ENCODE data around the gene SLC27A6. TPM values are rescaled to one million over a fixed set of nuclear protein-coding genes. Genes with fewer than 3 reads are reported as not detected.

The SLC27A6 gene
- total and polyA plus RNA-seq, 10 of the 15 experiments (the other 5 are each of a cell fraction or from before 2014, with no cell fraction given), result not detected

DNA sequence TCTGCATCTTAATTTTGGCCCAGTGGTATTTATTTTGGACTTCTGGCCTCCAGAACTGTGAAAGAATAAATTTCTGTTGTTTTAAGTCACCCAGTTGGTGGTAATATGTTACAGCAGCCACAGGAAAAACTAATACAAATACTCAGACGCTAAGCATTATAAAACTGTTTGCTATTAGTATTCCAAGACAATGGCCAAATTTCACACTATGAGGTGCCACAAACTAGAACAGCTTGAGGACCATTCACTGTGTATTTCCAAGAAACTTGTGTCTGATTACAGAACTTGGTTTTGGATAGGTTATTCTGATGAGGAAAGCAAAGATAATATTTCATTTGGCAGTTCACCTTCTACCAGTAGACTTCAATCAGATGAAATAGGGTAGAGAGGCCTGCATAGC is 113.0 kb downstream of the SLC27A6 start:
- ChIA-PET RAD21 (ENCODE audit: unreplicated experiment) (no interaction called here), CTCF (no interaction called here), POLR2A (no interaction called here), SMC1A (ENCODE audit: uncharacterized antibody, unreplicated experiment) (interaction anchor here (1.0 kb wide), 1 partner anchor 21 kb away, joined by 3 read pairs; no protein-coding TSS in a partner anchor)
- BruUV-seq (replicated peaks), result no TSS peak
- Histone ChIP-seq H3K4me2 (ENCODE audit: control insufficient read depth, insufficient read depth) (no peak overlapping the region), H3K27me3 (replicated peaks in 1 of 2; ENCODE audit: control insufficient read depth in 2 of 2, insufficient read depth in 2 of 2, low read length in 1 of 2) (no peaks in the 10 kb centered on the region), H3K36me3 (ENCODE audit: control insufficient read depth in 2 of 2, insufficient read depth in 2 of 2, low read length in 1 of 2) (no peaks in the 10 kb centered on the region), H4K20me1 (ENCODE audit: control insufficient read depth, insufficient read depth) (no peaks in the 10 kb centered on the region), H3K4me1 (ENCODE audit: control insufficient read depth, insufficient read depth, low read length) (no peaks in the 10 kb centered on the region), H3K9me3 (replicated peaks; ENCODE audit: control insufficient read depth, insufficient read depth, low read length) (no peaks in the 10 kb centered on the region), H2AFZ (ENCODE audit: control insufficient read depth, low read depth, low read length) (no peak overlapping the region), H3K79me2 (ENCODE audit: control insufficient read depth, insufficient read depth, low read length) (no peaks in the 10 kb centered on the region), H3K4me3 (no peak overlapping the region), H3K27ac (ENCODE audit: control insufficient read depth, insufficient read depth) (no peak overlapping the region), H3K9ac (ENCODE audit: control insufficient read depth, insufficient read depth, low read length) (no peak overlapping the region)
- DNase-seq (ENCODE audit: low read depth, low spot score) (no peak), FAIRE-seq (no peak), ATAC-seq (no peak)
- intact Hi-C loops (cut with micrococcal nuclease; ENCODE audit: unreplicated experiment), result no loop called here
- TF ChIP-seq NR2F1 (conservative IDR thresholded peaks at IDR 0.05), result no peak
- in situ Hi-C loops (cut with MboI), result no loop called here
- WGBS (ENCODE audit: insufficient coverage, insufficient replicate concordance, low lambda C conversion rate, missing lambda C conversion rate), result 0% methylated on average over 1 of the region's 1 CpG

DNA sequence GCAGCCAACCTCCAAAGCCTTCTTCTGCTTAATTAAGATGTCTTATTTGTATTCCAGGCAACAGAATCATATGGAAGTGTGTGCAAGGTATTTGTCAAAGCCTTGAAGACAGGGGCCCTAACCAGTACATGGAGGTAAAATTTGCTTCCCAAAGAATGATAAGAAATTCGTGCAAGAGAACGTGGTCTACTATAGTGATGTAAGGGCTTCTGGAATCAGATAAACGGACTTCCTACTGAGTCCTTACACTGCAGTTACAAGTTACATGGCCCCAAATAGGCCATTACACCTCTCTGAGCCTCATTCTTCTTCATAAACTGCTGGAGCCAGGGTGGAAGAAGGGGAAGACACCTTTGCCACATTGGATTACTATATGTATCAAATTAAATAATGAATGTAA is 113.4 kb downstream of the SLC27A6 start:
- ATAC-seq, result no peak
- no peaks in the 10 kb centered on the region for H3K27me3 ChIP-seq (replicated peaks in 1 of 2; ENCODE audit: control insufficient read depth in 2 of 2, insufficient read depth in 2 of 2, low read length in 1 of 2)
- no peaks in the 10 kb centered on the region for H3K36me3 ChIP-seq (ENCODE audit: control insufficient read depth in 2 of 2, insufficient read depth in 2 of 2, low read length in 1 of 2)
- no peak overlapping the region for H2AFZ ChIP-seq (ENCODE audit: control insufficient read depth, low read depth, low read length)
- ChIA-PET SMC1A (ENCODE audit: uncharacterized antibody, unreplicated experiment) (no interaction called here), CTCF (no interaction called here), POLR2A (no interaction called here), RAD21 (ENCODE audit: unreplicated experiment) (no interaction called here)
- in situ Hi-C loops (cut with MboI), result no loop called here
- no peaks in the 10 kb centered on the region for H3K4me1 ChIP-seq (ENCODE audit: control insufficient read depth, insufficient read depth, low read length)
- H3K79me2 ChIP-seq (ENCODE audit: control insufficient read depth, insufficient read depth, low read length), result no peaks in the 10 kb centered on the region
- no TSS peak for BruUV-seq (replicated peaks)
- TF ChIP-seq ZNF622 (IDR thresholded peaks at IDR 0.05) (no peak), STAT1 (conservative IDR thresholded peaks at IDR 0.05) (no peak), MTA3 (IDR thresholded peaks at IDR 0.05; ENCODE audit: borderline replicate concordance, low read length) (no peak), BACH1 (IDR thresholded peaks at IDR 0.05; ENCODE audit: borderline replicate concordance) (no peak), ZSCAN29 (IDR thresholded peaks at IDR 0.05) (no peak)
- TF ChIP-seq, protein P1, sequence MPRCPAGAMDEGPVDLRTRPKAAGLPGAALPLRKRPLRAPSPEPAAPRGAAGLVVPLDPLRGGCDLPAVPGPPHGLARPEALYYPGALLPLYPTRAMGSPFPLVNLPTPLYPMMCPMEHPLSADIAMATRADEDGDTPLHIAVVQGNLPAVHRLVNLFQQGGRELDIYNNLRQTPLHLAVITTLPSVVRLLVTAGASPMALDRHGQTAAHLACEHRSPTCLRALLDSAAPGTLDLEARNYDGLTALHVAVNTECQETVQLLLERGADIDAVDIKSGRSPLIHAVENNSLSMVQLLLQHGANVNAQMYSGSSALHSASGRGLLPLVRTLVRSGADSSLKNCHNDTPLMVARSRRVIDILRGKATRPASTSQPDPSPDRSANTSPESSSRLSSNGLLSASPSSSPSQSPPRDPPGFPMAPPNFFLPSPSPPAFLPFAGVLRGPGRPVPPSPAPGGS (IDR thresholded peaks at IDR 0.05; ENCODE audit: borderline replicate concordance, insufficient read depth, low read depth, low read length, poor library complexity, severe bottlenecking), result no peak
- H3K27ac ChIP-seq (ENCODE audit: control insufficient read depth, insufficient read depth), result no peak overlapping the region
- H3K4me3 ChIP-seq, result no peak overlapping the region
- no peak for DNase-seq (ENCODE audit: low read depth, low spot score)
- 31% methylated on average over 3 of the region's 3 CpGs for WGBS (ENCODE audit: insufficient coverage, insufficient replicate concordance, low lambda C conversion rate, missing lambda C conversion rate)
- peak; percentile 23 for FAIRE-seq
- no peak overlapping the region for H3K9ac ChIP-seq (ENCODE audit: control insufficient read depth, insufficient read depth, low read length)
- intact Hi-C loops (cut with micrococcal nuclease; ENCODE audit: unreplicated experiment), result no loop called here
- H3K4me2 ChIP-seq (ENCODE audit: control insufficient read depth, insufficient read depth), result no peak overlapping the region
- H3K9me3 ChIP-seq (replicated peaks; ENCODE audit: control insufficient read depth, insufficient read depth, low read length), result no peaks in the 10 kb centered on the region
- no peaks in the 10 kb centered on the region for H4K20me1 ChIP-seq (ENCODE audit: control insufficient read depth, insufficient read depth)
